MCF 10A (cell line): ENCODE data around the gene PREB. TPM values are rescaled to one million over a fixed set of nuclear protein-coding genes. Genes with fewer than 3 reads are reported as not detected.

Source experiments
- BruUV-seq: library from RNA; stranded (reverse); fragments of 400-500 nt; replicated peaks from 2 replicates; lab custom pipeline; 2021; lab: Mats Ljungman, UMichigan
- CTCF ChIA-PET: fragments of 300-600 bp; sonication (Branson Sonifier 250); formaldehyde crosslinking; extraction: SDS; loops from one replicate; lab custom pipeline; 2021; ENCODE audit warnings: antibody characterized with exemption, inconsistent platforms; lab: Yijun Ruan, JAX
- POLR2A ChIA-PET: fragments of 300-600, 350-650 bp; sonication (Branson Sonifier 250); formaldehyde crosslinking; extraction: SDS; loops from one replicate; lab custom pipeline; 2020; ENCODE audit warnings: antibody characterized with exemption, inconsistent platforms; lab: Yijun Ruan, JAX
- DNase-seq: peaks from one replicate; pipeline ENCODE4 v3.0.0-alpha.2; 2018; ENCODE audit not compliant: unreplicated experiment
- H3K27ac Mint-ChIP-seq: one replicate; pipeline ENCODE4 v1.8.0; 2022; ENCODE audit warnings: mild to moderate bottlenecking, low read depth, mixed read lengths; ENCODE audit not compliant: unreplicated experiment
- H3K27me3 Mint-ChIP-seq: one replicate; pipeline ENCODE4 v1.8.0; 2022; ENCODE audit warnings: mixed read lengths; ENCODE audit not compliant: insufficient read depth, unreplicated experiment
- H3K36me3 Mint-ChIP-seq: one replicate; pipeline ENCODE4 v1.8.0; 2022; ENCODE audit warnings: mild to moderate bottlenecking, moderate library complexity, mixed read lengths; ENCODE audit not compliant: insufficient read depth, unreplicated experiment
- H3K4me1 Mint-ChIP-seq: one replicate; pipeline ENCODE4 v1.8.0; 2022; ENCODE audit warnings: mixed read lengths; ENCODE audit not compliant: insufficient read depth, unreplicated experiment
- H3K4me3 Mint-ChIP-seq: one replicate; pipeline ENCODE4 v1.8.0; 2022; ENCODE audit warnings: mild to moderate bottlenecking, moderate library complexity, mixed read lengths; ENCODE audit not compliant: unreplicated experiment
- H3K9me3 Mint-ChIP-seq: one replicate; pipeline ENCODE4 v1.8.0; 2022; ENCODE audit warnings: mixed read lengths; ENCODE audit not compliant: unreplicated experiment
- intact Hi-C: fragments of 100-400 bp; cut with micrococcal nuclease; formaldehyde crosslinking; loops from 2 replicates; pipeline ENCODE4 v1.14.1; 2022
- total RNA-seq: library from RNA; stranded (reverse); gene quantifications from 2 replicates; pipeline ENCODE4 v1.2.3, GENCODE V29; 2022
- TF ChIP-seq, protein P1 (sequence below): fragments of 200-600 bp; IDR thresholded peaks from one replicate; pipeline ENCODE4 v1.8.0; 2022; ENCODE audit warnings: antibody characterized with exemption, mild to moderate bottlenecking; ENCODE audit not compliant: unreplicated experiment

The PREB gene
- total RNA-seq, 1 experiment from 2014 or later: 68.5 TPM

- Mint-ChIP-seq H3K27ac (no peak overlapping the region), H3K4me1 (no peaks in the 10 kb centered on the region), H3K9me3 (no peaks in the 10 kb centered on the region), H3K4me3 (no peak overlapping the region), H3K27me3 (no peaks in the 10 kb centered on the region), H3K36me3 (no peaks in the 10 kb centered on the region)
- CTCF ChIA-PET: interaction anchor here (0.6 to 10.4 kb wide), 9 partner anchors 8 to 207 kb away, joined by 3 to 96 read pairs (median 4); partner anchors contain the start of genes KHK and TRIM54
- intact Hi-C loops: no loop called here
- POLR2A ChIA-PET: interaction anchor here (0.7 to 2.2 kb wide), 8 partner anchors 9 to 226 kb away, joined by 3 to 7 read pairs (median 3); partner anchors contain the start of genes ATRAID, KHK, SLC30A3 and SLC5A6
- TF ChIP-seq, protein P1, sequence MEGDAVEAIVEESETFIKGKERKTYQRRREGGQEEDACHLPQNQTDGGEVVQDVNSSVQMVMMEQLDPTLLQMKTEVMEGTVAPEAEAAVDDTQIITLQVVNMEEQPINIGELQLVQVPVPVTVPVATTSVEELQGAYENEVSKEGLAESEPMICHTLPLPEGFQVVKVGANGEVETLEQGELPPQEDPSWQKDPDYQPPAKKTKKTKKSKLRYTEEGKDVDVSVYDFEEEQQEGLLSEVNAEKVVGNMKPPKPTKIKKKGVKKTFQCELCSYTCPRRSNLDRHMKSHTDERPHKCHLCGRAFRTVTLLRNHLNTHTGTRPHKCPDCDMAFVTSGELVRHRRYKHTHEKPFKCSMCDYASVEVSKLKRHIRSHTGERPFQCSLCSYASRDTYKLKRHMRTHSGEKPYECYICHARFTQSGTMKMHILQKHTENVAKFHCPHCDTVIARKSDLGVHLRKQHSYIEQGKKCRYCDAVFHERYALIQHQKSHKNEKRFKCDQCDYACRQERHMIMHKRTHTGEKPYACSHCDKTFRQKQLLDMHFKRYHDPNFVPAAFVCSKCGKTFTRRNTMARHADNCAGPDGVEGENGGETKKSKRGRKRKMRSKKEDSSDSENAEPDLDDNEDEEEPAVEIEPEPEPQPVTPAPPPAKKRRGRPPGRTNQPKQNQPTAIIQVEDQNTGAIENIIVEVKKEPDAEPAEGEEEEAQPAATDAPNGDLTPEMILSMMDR: no peak
- DNase-seq: peak; percentile 46
- no TSS peak for BruUV-seq
Observed at GRCh38 chr2:27095745-27096651, 38.4 kb downstream of the PREB start.

GRCh38 chr2:27095427-27095744 lies 39.0 kb downstream of the PREB start:
- intact Hi-C loops: no loop called here
- H3K27me3 Mint-ChIP-seq: no peaks in the 10 kb centered on the region
- no peak overlapping the region for H3K27ac Mint-ChIP-seq
- H3K9me3 Mint-ChIP-seq: no peaks in the 10 kb centered on the region
- no peaks in the 10 kb centered on the region for H3K36me3 Mint-ChIP-seq
- H3K4me1 Mint-ChIP-seq: no peaks in the 10 kb centered on the region
- H3K4me3 Mint-ChIP-seq: no peak overlapping the region
- POLR2A ChIA-PET: interaction anchor here (1.7 kb wide), 1 partner anchor 116 kb away, joined by 4 read pairs; the partner anchor contains the start of genes ATRAID and SLC5A6
- CTCF ChIA-PET: interaction anchor here (0.8 to 10.4 kb wide), 5 partner anchors 8 to 206 kb away, joined by 3 to 96 read pairs (median 5); partner anchors contain the start of genes KHK and TRIM54
- no TSS peak for BruUV-seq
- DNase-seq: no peak
- TF ChIP-seq, protein P1: no peak

DNA sequence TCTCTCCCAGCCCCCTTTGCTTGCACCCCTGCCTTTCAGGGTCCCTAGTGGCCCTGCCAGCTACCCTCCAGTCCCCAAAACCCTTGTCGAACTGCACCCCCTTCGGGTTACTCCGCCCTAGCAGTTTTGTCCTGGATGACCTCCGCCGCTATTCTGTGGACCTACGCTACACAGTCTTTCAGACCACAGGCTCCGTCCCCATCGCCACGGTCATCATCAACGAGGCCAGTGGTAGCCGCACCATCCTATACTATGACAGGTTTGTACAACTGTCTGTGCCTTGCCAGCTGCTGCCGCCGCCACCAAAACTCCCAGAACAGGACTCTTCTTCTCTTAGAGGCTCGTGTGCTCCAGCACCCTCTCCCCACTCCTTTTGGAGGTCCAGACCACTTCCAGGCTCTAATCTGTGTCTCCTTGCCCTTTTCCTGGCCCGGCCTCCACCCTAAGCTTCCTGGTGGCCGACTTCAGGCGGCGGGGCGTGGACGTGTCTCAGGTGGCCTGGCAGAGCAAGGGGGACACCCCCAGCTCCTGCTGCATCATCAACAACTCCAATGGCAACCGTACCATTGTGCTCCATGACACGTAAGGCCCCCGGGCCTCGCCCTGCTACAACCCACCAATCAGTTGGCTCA lies 40.0 kb downstream of the PREB start:
- CTCF ChIA-PET: interaction anchor here (0.6 to 10.4 kb wide), 2 partner anchors 10 to 186 kb away, joined by 3 to 96 read pairs; partner anchors contain the start of gene TRIM54

More for the DNA sequence above, 40.0 kb downstream of the PREB start:
- DNase-seq: no peak
- Mint-ChIP-seq H3K27ac (no peak overlapping the region), H3K9me3 (no peaks in the 10 kb centered on the region), H3K4me3 (no peak overlapping the region), H3K27me3 (no peaks in the 10 kb centered on the region), H3K4me1 (no peaks in the 10 kb centered on the region), H3K36me3 (no peaks in the 10 kb centered on the region)
- intact Hi-C loops: no loop called here
- POLR2A ChIA-PET: interaction anchor here (0.7 to 1.7 kb wide), 2 partner anchors 117 to 528 kb away, joined by 4 to 5 read pairs; partner anchors contain the start of genes ATRAID and SLC5A6
- no TSS peak for BruUV-seq
- TF ChIP-seq, protein P1: no peak
